Measurements from ENCODE around the gene NPR3.
A peak's percentile ranks its signal among the peaks of the same experiment; 100 is the strongest.

NPR3 gene

GRCh38 chr5:32814620-32815019 is 103.5 kb downstream of the NPR3 start:
- DNase-seq = peak; percentile 83

- no peak for DNase-seq
These were observed 116.9 kb downstream of the NPR3 start for GRCh38 chr5:32827981-32828380.

GRCh38 chr5:32828492-32828891 is 117.4 kb downstream of the NPR3 start:
- DNase-seq = no peak

- no peak for DNase-seq
These were observed 120.5 kb downstream of the NPR3 start for GRCh38 chr5:32831624-32832023.

GRCh38 chr5:32833127-32833526 is 122.0 kb downstream of the NPR3 start:
- no peak for DNase-seq

GRCh38 chr5:32833663-32834062 is 122.5 kb downstream of the NPR3 start:
- no peak for DNase-seq

GRCh38 chr5:32834251-32834650 is 123.1 kb downstream of the NPR3 start:
- no peak for DNase-seq

GRCh38 chr5:32836176-32836575 is 125.1 kb downstream of the NPR3 start:
- no peak for DNase-seq

- no peak for DNase-seq
These were observed 126.1 kb downstream of the NPR3 start for GRCh38 chr5:32837211-32837610.

- no peak for DNase-seq
These were observed 128.0 kb downstream of the NPR3 start for GRCh38 chr5:32839106-32839505.

- DNase-seq = no peak
These were observed 129.5 kb downstream of the NPR3 start for GRCh38 chr5:32840606-32841005.

Measured in fibroblast of skin of right quadriceps (primary cell).